Measurements from ENCODE around the gene CNTNAP2.

DNA sequence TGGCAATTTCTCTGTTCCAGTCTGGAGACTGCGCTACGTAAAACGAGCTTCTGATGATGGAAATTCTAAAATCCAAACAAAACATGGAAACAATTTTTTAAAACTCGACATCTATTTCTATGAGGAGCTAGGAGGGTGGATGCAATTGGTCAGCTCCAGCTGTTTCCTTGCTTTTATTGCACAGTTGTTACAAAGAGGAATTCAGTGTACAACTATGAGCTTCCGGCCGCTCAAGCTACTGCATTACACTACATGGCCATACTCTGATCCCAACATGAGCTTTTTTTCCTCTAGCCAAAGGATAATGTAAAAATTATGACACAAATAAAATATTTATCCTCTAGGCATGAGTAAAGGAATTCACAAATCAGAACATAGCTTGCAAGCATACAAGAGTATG is 2070.9 kb downstream of the CNTNAP2 start:
- no peak for TF ChIP-seq POLR2A (IDR thresholded peaks at IDR 0.05)
- TF ChIP-seq, protein P1, sequence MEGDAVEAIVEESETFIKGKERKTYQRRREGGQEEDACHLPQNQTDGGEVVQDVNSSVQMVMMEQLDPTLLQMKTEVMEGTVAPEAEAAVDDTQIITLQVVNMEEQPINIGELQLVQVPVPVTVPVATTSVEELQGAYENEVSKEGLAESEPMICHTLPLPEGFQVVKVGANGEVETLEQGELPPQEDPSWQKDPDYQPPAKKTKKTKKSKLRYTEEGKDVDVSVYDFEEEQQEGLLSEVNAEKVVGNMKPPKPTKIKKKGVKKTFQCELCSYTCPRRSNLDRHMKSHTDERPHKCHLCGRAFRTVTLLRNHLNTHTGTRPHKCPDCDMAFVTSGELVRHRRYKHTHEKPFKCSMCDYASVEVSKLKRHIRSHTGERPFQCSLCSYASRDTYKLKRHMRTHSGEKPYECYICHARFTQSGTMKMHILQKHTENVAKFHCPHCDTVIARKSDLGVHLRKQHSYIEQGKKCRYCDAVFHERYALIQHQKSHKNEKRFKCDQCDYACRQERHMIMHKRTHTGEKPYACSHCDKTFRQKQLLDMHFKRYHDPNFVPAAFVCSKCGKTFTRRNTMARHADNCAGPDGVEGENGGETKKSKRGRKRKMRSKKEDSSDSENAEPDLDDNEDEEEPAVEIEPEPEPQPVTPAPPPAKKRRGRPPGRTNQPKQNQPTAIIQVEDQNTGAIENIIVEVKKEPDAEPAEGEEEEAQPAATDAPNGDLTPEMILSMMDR (IDR thresholded peaks at IDR 0.05), result no peak
